AG09309 (cell line): Measurements from ENCODE around the gene BNC2.

Experiments used
- DNase-seq: peaks from one replicate; pipeline ENCODE4 v3.0.0-alpha.2; 2010; ENCODE audit warnings: low read depth
- H3K4me3 ChIP-seq: 2 replicates; pipeline ENCODE4 v1.5.1; 2011; ENCODE audit warnings: mild to moderate bottlenecking, low read depth, low read length, moderate library complexity; ENCODE audit not compliant: control insufficient read depth
- TF ChIP-seq, protein P1 (sequence below): IDR thresholded peaks from 2 replicates; pipeline ENCODE4 v1.5.1; 2011; ENCODE audit warnings: mild to moderate bottlenecking, low read depth, low read length, inconsistent platforms; ENCODE audit not compliant: insufficient read depth, control insufficient read depth; ENCODE audit errors: missing control alignments

The BNC2 gene

DNA sequence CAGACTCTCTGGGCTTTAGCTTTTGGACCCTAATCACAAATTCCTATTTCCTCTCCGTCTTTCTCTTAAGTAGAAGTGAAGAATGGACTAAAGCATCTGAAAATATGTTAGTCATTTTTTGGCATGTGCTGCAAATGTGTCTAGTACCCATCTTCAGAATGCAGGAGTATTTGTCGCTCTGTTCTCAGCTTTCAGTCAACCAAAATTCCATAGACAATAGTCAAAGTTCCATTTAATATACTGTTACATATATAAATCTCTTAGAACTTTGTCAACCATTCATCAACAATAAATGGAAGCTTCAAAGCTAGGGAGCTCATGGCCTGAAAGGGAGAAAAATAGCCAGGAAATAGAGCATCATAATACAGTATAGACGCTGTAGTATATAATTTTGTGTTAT is 509.4 kb downstream of the BNC2 start:
- no peak overlapping the region for H3K4me3 ChIP-seq
- TF ChIP-seq, protein P1, sequence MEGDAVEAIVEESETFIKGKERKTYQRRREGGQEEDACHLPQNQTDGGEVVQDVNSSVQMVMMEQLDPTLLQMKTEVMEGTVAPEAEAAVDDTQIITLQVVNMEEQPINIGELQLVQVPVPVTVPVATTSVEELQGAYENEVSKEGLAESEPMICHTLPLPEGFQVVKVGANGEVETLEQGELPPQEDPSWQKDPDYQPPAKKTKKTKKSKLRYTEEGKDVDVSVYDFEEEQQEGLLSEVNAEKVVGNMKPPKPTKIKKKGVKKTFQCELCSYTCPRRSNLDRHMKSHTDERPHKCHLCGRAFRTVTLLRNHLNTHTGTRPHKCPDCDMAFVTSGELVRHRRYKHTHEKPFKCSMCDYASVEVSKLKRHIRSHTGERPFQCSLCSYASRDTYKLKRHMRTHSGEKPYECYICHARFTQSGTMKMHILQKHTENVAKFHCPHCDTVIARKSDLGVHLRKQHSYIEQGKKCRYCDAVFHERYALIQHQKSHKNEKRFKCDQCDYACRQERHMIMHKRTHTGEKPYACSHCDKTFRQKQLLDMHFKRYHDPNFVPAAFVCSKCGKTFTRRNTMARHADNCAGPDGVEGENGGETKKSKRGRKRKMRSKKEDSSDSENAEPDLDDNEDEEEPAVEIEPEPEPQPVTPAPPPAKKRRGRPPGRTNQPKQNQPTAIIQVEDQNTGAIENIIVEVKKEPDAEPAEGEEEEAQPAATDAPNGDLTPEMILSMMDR: no peak
- DNase-seq: no peak

DNA sequence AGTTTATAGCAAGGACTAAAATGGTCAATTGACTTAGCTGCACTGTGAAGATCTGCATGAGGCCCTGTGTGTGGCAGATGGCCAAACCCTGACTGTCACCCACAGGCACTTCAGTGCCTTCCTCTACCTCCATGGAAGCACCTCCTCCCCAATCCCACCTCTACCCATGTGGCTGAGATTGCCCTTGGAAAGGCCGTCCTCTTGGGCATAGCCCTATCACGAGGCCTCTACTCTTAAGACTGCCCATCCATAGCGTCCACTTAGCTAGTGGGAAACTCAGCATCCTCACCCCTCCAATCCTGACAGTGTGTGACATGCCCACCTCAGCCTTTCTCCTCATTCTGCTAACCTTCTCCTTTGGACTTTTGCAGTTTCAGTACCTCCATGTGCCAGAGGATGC is 510.2 kb downstream of the BNC2 start:
- H3K4me3 ChIP-seq: no peak overlapping the region
- TF ChIP-seq, protein P1: no peak
- DNase-seq: no peak
